Measurements from ENCODE around the gene KAZN.

The KAZN gene

GRCh38 chr1:14631421-14631820, 32.9 kb downstream of the KAZN start:
- DNase-seq = no peak
- Mint-ChIP-seq H3K4me1 (peaks cover 50% of the 10 kb centered on the region), H3K9me3 (no peaks in the 10 kb centered on the region), H3K36me3 (ENCODE audit: low read depth) (peaks cover 11% of the 10 kb centered on the region), H3K4me3 (no peak overlapping the region), H3K27ac (peak overlapping the region; percentile 69), H3K27me3 (ENCODE audit: low read depth, poor library complexity) (peaks cover 5% of the 10 kb centered on the region)
- TF ChIP-seq, protein P1, sequence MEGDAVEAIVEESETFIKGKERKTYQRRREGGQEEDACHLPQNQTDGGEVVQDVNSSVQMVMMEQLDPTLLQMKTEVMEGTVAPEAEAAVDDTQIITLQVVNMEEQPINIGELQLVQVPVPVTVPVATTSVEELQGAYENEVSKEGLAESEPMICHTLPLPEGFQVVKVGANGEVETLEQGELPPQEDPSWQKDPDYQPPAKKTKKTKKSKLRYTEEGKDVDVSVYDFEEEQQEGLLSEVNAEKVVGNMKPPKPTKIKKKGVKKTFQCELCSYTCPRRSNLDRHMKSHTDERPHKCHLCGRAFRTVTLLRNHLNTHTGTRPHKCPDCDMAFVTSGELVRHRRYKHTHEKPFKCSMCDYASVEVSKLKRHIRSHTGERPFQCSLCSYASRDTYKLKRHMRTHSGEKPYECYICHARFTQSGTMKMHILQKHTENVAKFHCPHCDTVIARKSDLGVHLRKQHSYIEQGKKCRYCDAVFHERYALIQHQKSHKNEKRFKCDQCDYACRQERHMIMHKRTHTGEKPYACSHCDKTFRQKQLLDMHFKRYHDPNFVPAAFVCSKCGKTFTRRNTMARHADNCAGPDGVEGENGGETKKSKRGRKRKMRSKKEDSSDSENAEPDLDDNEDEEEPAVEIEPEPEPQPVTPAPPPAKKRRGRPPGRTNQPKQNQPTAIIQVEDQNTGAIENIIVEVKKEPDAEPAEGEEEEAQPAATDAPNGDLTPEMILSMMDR (IDR thresholded peaks at IDR 0.05) = no peak

- Mint-ChIP-seq H3K4me1 (peaks cover 61% of the 10 kb centered on the region), H3K27me3 (ENCODE audit: low read depth, poor library complexity) (peaks cover 7% of the 10 kb centered on the region), H3K4me3 (no peak overlapping the region), H3K27ac (peak overlapping the region; percentile 91), H3K9me3 (no peaks in the 10 kb centered on the region), H3K36me3 (ENCODE audit: low read depth) (peaks cover 7% of the 10 kb centered on the region)
- peak; percentile 41 for DNase-seq
- TF ChIP-seq, protein P1 (IDR thresholded peaks at IDR 0.05) = no peak
Observed at GRCh38 chr1:14634486-14634885, 36.0 kb downstream of the KAZN start.

- TF ChIP-seq, protein P1 (IDR thresholded peaks at IDR 0.05) = no peak
- Mint-ChIP-seq H3K4me3 (no peak overlapping the region), H3K36me3 (ENCODE audit: low read depth) (peaks cover 6% of the 10 kb centered on the region), H3K4me1 (peaks cover 65% of the 10 kb centered on the region), H3K27ac (no peak overlapping the region), H3K27me3 (ENCODE audit: low read depth, poor library complexity) (peaks cover 7% of the 10 kb centered on the region), H3K9me3 (no peaks in the 10 kb centered on the region)
- no peak for DNase-seq
Observed at GRCh38 chr1:14635421-14635820, 36.9 kb downstream of the KAZN start.

- H3K36me3 Mint-ChIP-seq (ENCODE audit: low read depth) = peaks cover 22% of the 10 kb centered on the region
- no peak for DNase-seq
- H3K4me1 Mint-ChIP-seq = peaks cover 65% of the 10 kb centered on the region
- H3K4me3 Mint-ChIP-seq = no peak overlapping the region
- peak overlapping the region; percentile 26 for H3K27ac Mint-ChIP-seq
- peaks cover 7% of the 10 kb centered on the region for H3K27me3 Mint-ChIP-seq (ENCODE audit: low read depth, poor library complexity)
- H3K9me3 Mint-ChIP-seq = peaks cover 9% of the 10 kb centered on the region
- TF ChIP-seq, protein P1 (IDR thresholded peaks at IDR 0.05) = no peak
Observed at GRCh38 chr1:14636897-14637632, 38.6 kb downstream of the KAZN start.

DNA sequence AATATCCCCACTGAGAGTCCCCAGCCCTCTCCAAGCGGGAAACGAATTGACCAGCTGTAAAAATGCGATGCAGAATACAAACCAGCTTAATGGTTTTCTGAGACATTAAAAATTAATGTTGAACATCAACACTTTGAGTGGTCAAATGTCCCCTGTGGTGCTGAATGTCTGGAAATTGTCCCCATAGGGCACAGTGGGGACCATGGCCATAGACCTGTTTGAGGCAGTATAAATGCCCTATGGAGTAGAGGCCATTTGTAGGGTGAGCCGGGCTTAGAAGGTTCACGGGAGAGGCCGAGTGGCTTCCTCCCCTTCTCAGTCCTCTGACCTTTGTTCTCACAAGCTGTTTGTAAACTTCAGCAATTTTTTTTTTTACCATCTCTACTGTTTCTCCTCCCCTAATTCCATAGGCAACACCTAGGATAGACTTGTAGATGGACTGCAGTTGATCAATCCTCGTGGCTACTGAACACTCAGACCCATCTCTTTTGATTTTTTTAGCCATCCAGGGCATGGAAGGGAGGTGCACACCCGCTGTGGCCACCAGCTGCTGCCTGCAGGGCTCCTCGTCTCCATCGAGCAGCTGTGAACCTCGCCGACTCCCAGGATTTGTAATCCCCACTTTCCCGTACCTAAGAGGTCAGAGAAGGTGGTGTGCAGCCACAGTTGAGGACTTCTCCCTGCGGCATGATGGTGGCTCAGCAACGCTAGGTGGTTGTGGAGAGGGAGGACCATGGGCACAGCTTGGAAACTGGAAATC, 41.0 kb downstream of the KAZN start:
- TF ChIP-seq, protein P1 (IDR thresholded peaks at IDR 0.05) = no peak
- peak overlapping the region; percentile 53 for H3K27ac Mint-ChIP-seq
- DNase-seq = no peak
- peaks cover 56% of the 10 kb centered on the region for H3K4me1 Mint-ChIP-seq
- H3K4me3 Mint-ChIP-seq = no peak overlapping the region
- H3K27me3 Mint-ChIP-seq (ENCODE audit: low read depth, poor library complexity) = peaks cover 7% of the 10 kb centered on the region
- peaks cover 28% of the 10 kb centered on the region for H3K36me3 Mint-ChIP-seq (ENCODE audit: low read depth)
- H3K9me3 Mint-ChIP-seq = peaks cover 32% of the 10 kb centered on the region

Data from nephron progenitor cell (in vitro differentiated cells).